Endometrial microvascular endothelial cells (primary cell): ENCODE measurements around the gene EPS8L1. TPM values are rescaled to one million over a fixed set of nuclear protein-coding genes. Genes with fewer than 3 reads are reported as not detected.
"Not testable (repeated sequence)": the region's sequence is repeated elsewhere in the genome, so short reads cannot be mapped to it uniquely, and the experiment has no call there.

Source experiments
- in situ Hi-C: cut with HindIII; loops from 2 replicates; pipeline ENCODE4 v1.10.0; 2017; ENCODE audit warnings: low sequenced_read_pairs, low pct_unique_long_range_greater_than_20kb; ENCODE audit errors: inconsistent ontology term
- total RNA-seq: library from RNA; depleted of rRNA; stranded (reverse); fragments of >200 nt; gene quantifications from one replicate; pipeline ENCODE4 v1.2.3, GENCODE V29; 2015; ENCODE audit errors: inconsistent ontology term

The EPS8L1 gene
- total RNA-seq, 1 donor from 2014 or later: 4.7 TPM

GRCh38 chr19:55046975-55047622 lies 28.6 kb upstream of the EPS8L1 start:
- in situ Hi-C loops: no loop called here

DNA sequence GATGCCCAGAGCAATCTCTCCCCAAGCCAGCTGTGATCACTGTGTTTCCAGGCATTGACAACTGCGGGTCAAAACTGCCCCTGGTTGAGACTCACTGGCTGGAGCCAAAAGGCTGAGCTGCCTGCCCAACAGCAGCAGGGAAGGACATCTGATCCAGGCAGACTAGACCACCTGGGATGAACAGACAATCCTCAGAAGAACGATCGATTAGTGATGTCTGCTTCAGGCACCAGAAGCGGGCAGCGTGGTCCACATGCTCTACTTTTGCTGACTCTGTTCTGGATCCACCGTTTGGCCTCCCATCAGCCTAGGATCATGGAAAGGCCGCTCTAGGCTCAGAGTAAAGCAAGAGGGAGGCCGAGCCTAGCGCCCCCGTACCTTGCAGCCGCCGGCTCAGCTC lies 27.7 kb upstream of the EPS8L1 start:
- in situ Hi-C loops: no loop called here

GRCh38 chr19:55048446-55048845 lies 27.2 kb upstream of the EPS8L1 start:
- in situ Hi-C loops: no loop called here

GRCh38 chr19:55050749-55051532 lies 24.7 kb upstream of the EPS8L1 start:
- in situ Hi-C loops: no loop called here

DNA sequence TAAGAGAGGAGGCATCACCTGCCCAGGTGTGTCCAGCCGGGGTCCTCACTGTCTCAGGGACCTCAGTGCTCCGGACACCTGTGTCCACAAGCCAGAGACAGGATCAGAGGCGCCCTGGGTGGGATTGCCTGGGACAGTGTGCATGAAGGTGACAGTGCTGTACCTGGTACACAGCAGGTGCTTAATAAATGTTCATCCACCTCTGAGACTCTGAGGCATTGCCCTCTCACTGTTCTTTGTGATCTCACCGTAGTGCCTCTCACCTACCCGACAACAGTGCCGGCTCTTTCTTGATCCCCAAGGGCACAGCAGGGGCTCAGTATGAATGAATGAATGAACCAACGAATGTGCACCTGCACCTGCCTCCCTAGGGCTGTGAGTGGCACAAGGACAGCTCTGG lies 21.9 kb upstream of the EPS8L1 start:
- in situ Hi-C loops: no loop called here

DNA sequence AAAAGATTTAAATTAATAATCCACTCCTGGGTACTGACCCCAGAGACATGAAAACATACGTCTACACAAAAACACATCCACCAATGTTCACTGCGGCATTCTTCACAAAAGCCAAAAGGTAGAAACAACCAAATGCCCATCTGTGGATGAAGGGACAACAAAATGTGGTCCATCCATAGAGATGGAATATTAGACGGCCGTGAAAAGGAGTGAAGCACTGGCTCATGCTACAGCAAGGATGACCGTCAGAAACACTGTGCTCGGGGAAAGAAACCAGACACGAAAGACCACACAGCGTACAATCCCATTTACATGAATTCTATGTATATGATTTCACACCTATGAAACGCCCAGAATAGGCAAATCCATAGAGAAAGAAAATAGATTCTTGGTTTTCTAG lies 18.8 kb upstream of the EPS8L1 start:
- in situ Hi-C loops: no loop called here

DNA sequence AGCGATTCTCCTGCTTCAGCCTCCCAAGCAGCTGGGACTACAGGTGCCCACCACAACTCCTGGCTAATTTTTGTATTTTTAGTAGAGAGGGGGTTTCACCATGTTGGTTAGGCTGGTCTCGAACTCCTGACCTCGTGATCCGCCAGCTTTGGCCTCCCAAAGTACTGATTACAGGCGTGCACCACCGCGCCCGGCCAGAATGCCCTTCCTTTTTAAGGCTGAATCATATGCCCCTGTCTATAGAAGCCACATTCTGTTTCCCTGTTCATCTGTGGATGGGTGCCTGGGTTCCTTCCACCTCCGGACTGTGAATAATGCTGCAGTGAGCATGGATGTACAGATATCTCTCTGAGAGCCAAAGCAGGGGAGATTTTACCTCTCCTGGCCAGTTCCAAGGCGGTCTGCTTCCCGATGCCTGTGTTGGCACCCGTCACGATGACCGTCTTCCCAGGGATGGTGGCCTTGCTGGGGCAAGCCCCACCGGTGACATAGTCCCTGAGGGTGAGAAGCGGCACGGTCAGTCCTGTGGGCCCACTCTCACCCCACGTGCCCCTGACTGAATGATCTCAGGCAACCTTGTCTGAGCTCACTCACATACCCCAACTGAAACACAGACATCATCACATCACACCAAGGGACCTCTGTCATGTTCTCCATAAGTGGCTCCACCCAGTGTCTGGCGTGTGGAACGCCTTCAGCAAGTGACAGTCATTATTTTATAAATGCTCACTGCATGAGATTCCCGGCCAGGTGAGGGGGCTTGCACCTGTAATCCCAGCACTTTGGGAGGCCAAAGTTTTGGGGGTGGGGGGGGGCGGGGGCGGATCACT lies 16.7 kb upstream of the EPS8L1 start:
- in situ Hi-C loops: no loop called here

- in situ Hi-C loops: not testable (repeated sequence)
Observed at GRCh38 chr19:55060287-55060686, 15.4 kb upstream of the EPS8L1 start.

- in situ Hi-C loops: no loop called here
Observed at GRCh38 chr19:55062735-55063491, 12.8 kb upstream of the EPS8L1 start, which contains the start of gene RDH13. Gene RDH13, minus strand, starts transcription at chr19:55063148. Its CDS starts 116 bp downstream, at chr19:55063032.

DNA sequence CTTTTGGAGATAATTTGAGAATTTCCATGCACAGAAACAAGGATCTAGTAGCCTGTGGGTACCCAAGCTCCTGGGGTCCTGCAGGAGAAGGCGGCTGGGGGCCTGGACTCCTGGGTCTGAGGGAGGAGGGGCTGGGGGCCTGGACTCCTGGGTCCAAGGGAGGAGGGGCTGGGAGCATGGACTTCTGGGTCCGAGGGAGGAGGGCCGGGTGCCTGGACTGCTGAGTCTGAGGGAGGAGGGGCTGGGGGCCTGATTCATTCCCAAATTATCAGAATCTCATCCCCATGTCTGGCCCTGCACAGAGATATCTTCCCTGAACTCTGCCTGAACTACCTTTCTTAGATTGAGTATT lies 12.2 kb upstream of the EPS8L1 start:
- in situ Hi-C loops: no loop called here

- in situ Hi-C loops: not testable (repeated sequence)
Observed at GRCh38 chr19:55065516-55065915, 10.2 kb upstream of the EPS8L1 start.

DNA sequence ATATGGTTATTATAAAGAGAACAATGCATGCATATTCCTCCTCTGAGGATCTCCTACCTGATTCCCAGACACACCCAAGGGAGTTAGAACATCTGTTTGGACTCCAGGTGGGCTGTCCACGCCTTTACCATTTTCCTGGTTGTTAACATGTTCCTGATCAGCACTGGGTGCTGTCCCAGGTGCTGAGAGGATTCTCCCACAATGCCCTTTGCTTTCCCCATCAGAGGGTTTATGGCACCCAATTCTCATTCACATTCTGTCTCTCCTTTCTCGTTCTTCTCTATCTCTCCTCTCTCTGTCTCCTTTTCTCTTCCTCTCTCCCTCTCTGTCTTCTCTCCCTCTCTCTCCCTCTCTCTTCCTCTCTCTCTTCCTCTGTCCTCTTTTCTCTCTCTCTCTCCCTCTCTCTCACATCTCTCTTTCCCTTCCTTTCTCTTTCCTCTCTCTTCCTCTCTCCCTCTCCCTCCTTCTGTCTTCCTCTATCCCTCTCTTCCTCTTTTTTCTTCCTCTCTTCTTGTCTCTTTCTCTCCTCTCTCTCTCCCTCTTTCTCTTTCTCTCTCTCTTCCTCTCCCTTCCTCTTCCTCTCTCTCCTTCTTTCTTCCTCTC lies 9.5 kb upstream of the EPS8L1 start:
- in situ Hi-C loops: no loop called here

DNA sequence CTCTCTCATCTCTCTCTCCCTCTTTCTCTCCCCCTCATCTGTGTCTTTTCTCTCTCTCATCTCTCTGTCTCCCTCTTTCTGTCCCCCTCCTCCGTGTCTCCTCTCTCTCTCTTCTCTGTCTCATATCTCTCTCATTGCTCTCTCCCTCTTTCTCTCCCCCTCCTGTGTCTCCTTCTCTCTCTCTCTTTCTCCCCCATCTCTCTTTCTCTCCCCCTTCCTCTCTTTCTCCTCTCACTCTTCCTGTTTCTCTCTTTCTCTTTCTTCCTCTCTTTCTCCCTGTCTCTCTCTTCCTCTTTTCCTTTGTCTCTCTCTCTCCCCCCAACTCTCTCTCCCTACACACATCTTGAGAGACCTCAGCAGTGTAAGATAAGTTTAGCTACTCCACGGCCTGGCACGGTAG lies 7.8 kb upstream of the EPS8L1 start:
- in situ Hi-C loops: no loop called here

DNA sequence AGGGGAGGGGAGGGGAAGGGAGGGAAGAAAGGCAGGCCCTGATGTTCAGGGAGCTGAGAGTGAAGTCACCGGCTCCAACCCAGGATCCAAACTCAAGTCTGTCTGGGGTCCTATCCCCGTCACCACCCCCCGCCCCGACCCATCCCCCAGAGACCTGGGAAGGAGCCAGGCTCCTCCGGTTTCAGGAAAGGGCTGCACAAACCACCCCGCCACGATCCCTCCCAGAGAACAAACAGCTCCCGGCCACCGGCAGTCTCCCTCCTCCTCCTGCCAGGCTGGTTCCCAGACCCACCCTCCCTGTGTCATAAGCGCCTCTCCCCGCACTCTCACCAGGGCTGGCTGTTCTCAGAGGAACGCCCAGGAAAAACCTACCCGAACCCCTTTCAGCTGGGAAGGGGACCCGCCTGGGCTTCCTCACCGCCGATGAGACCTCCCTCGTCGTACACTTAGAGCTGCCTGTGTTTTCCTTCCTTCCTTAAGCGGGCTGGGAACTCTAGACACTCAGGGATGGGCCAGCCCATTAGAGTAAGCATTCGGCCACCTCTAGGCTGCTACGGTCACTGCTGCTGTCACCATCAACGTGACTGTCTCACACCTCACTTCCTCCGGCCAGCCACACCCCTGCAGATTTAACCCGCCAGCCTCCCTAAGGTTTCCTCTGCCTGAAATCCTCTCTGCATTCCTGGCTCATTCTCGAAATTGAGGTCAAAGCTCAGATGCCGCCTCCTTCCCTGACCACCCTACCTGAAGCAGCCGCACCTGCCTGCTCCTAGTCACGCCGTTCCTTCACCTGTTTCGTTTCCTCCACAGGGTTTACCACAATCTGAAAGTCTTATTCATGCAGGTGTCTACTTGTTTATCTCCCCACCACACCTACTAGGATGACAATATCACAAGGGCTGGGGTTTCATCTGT lies 6.5 kb upstream of the EPS8L1 start:
- in situ Hi-C loops: no loop called here

DNA sequence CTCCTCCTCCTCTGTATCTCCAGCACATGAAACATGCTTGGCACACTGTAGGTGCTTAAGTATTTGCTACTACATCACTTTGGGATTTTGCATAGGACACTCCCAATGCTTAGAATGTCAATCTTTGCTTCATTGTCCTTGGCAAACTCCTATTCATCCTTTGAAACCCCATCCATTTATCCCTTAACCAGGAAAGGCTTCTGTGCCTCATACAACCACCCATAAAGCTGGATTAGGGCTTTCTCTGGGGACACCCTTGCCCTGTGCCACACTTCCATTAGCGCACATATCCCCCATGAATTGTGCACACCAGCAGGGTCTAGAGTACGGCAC lies 5.8 kb upstream of the EPS8L1 start:
- in situ Hi-C loops: no loop called here

DNA sequence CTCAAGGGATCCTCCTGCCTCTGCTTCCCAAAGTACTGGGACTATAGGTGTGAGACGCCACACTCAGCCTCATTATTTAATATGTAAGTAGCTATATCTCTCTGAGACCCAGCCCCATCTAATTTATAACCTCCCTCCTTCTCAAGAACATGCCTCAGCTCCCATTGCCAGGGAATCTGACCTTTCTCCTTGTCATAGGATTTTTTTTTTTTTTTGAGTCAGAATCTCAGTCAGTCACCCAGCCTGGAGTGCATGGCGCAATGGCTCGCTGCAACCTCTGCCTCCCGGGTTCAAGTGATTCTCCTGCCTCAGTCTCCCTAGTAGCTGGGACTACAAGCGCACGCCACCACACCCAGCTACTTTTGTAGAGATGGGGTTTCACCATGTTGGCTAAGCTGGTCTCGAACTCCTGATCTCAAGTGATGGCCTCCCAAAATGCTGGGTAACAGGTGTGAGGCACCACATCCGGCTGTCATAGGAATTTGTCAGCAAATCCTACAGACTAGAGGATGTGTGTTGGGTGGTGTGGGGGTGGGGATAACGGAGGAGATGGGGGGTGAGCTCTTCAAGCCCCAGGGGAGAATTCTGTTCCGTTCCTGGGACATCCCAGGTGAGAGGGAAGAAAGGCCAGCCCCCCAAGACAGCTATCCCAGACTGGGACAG lies 5.1 kb upstream of the EPS8L1 start:
- in situ Hi-C loops: no loop called here

DNA sequence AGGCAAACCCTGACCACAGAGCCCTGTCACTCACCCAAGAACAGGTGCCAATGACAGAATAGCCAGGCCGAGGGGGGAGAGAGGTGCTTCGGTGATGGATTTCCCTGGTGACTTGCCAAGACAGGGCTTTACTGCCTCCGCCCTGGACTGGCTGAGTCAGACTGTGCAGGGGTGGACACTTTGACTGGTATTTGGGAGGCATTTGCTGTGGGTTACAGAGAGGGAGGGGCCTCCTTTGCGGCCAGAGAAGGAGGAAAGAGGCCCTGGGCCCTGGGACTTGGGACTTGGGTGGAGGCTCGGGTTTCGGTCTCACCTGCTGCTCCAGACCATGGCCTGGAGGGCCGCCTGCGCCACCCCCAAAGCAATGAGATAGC lies 4.6 kb upstream of the EPS8L1 start:
- in situ Hi-C loops: no loop called here
